CD14-positive monocyte (primary cell): ENCODE measurements around the gene BTBD3. TPM values are rescaled to one million over a fixed set of nuclear protein-coding genes. Genes with fewer than 3 reads are reported as not detected.

ENCODE experiments used
- DNase-seq, 3 donors: peaks; one replicate each; pipeline ENCODE4 v3.0.0-alpha.2; 2011 to 2022
- H2AFZ ChIP-seq: 2 replicates; pipeline ENCODE4 v1.6.0; 2012; ENCODE audit warnings: mild to moderate bottlenecking, low read depth, low read length, inconsistent platforms; ENCODE audit not compliant: insufficient read depth, poor library complexity, severe bottlenecking
- H3K27ac ChIP-seq, 2 donors: 1 replicate in 1 of 2; 2 replicates in 1 of 2; pipeline ENCODE4 v1.5.1; 2012 to 2013; ENCODE audit warnings: low read length in 2 of 2, control low read depth in 1 of 2, inconsistent platforms in 1 of 2, low read depth in 1 of 2, mild to moderate bottlenecking in 1 of 2
- H3K27me3 ChIP-seq, 2 donors: one replicate each; pipeline versions ENCODE4 v1.6.0 to v1.6.1; 2011 to 2013; ENCODE audit warnings: low read length in 2 of 2; ENCODE audit not compliant: control insufficient read depth in 2 of 2, insufficient read depth in 2 of 2
- H3K36me3 ChIP-seq, 2 donors: replicated peaks in 1 of 2; 1 replicate in 1 of 2; 2 replicates in 1 of 2; pipeline versions ENCODE4 v1.5.1 to v1.6.1; 2012 to 2013; ENCODE audit warnings: low read length in 2 of 2, control low read depth in 1 of 2, inconsistent platforms in 1 of 2, mild to moderate bottlenecking in 1 of 2; ENCODE audit not compliant: insufficient read depth in 2 of 2, control insufficient read depth in 1 of 2
- H3K4me1 ChIP-seq, 2 donors: 1 replicate in 1 of 2; 2 replicates in 1 of 2; pipeline versions ENCODE4 v1.5.1 to v1.6.1; 2012 to 2013; ENCODE audit warnings: low read length in 2 of 2, control low read depth in 1 of 2, inconsistent platforms in 1 of 2, mild to moderate bottlenecking in 1 of 2, moderate library complexity in 1 of 2; ENCODE audit not compliant: insufficient read depth in 2 of 2, control insufficient read depth in 1 of 2
- H3K4me2 ChIP-seq: replicated peaks from 2 replicates; pipeline ENCODE3; 2012; ENCODE audit warnings: low read length, moderate library complexity, mild to moderate bottlenecking; ENCODE audit not compliant: poor library complexity, severe bottlenecking; ENCODE audit errors: extremely low read depth
- H3K4me3 ChIP-seq, 3 experiments: fragments of 200-600 bp in 1 of 3; sonication (generic) in 1 of 3; replicated peaks in 1 of 3; 1 replicate in 2 of 3; 2 replicates in 1 of 3; pipeline ENCODE4 v1.5.1; 2011 to 2013; ENCODE audit warnings: low read length in 3 of 3, mild to moderate bottlenecking in 3 of 3, control low read depth in 2 of 3, low read depth in 2 of 3, inconsistent platforms in 1 of 3, moderate library complexity in 1 of 3
- H3K79me2 ChIP-seq: 2 replicates; pipeline ENCODE4 v1.6.0; 2012; ENCODE audit warnings: mild to moderate bottlenecking, control low read depth, inconsistent platforms, low read length, moderate library complexity; ENCODE audit not compliant: insufficient read depth
- H3K9ac ChIP-seq: 2 replicates; pipeline ENCODE4 v1.6.0; 2017; ENCODE audit warnings: low read length, mild to moderate bottlenecking; ENCODE audit not compliant: insufficient read depth, poor library complexity, severe bottlenecking
- H3K9me3 ChIP-seq, 2 donors: replicated peaks in 1 of 2; 1 replicate in 1 of 2; 2 replicates in 1 of 2; pipeline versions ENCODE4 v1.5.1 to v1.6.1; 2012 to 2013; ENCODE audit warnings: low read length in 2 of 2, control low read depth in 1 of 2; ENCODE audit not compliant: control insufficient read depth in 1 of 2, insufficient read depth in 1 of 2
- H4K20me1 ChIP-seq: 2 replicates; pipeline ENCODE4 v1.6.0; 2012; ENCODE audit warnings: mild to moderate bottlenecking, low read length, control low read depth, moderate library complexity; ENCODE audit not compliant: insufficient read depth
- H3K27ac Mint-ChIP-seq, 7 donors: one replicate each; pipeline ENCODE4 v1.8.0; 2020; ENCODE audit warnings: mild to moderate bottlenecking in 7 of 7, mixed read lengths in 7 of 7, moderate library complexity in 6 of 7, inconsistent platforms in 2 of 7
- H3K27me3 Mint-ChIP-seq, 3 donors: one replicate each; pipeline ENCODE4 v1.8.0; 2021 to 2022; ENCODE audit warnings: low read depth in 3 of 3, mild to moderate bottlenecking in 3 of 3, mixed read lengths in 3 of 3, moderate library complexity in 3 of 3, inconsistent platforms in 1 of 3
- H3K36me3 Mint-ChIP-seq, 2 donors: one replicate each; pipeline ENCODE4 v1.8.0; 2020; ENCODE audit warnings: mixed read lengths in 2 of 2, inconsistent platforms in 1 of 2, mild to moderate bottlenecking in 1 of 2
- H3K4me1 Mint-ChIP-seq: one replicate; pipeline ENCODE4 v1.8.0; 2020; ENCODE audit warnings: mild to moderate bottlenecking, mixed read lengths
- H3K4me3 Mint-ChIP-seq, 2 donors: one replicate each; pipeline ENCODE4 v1.8.0; 2020; ENCODE audit warnings: mild to moderate bottlenecking in 2 of 2, mixed read lengths in 2 of 2, moderate library complexity in 1 of 2
- H3K9me3 Mint-ChIP-seq, 7 donors: one replicate each; pipeline ENCODE4 v1.8.0; 2020 to 2022; ENCODE audit warnings: mixed read lengths in 7 of 7, mild to moderate bottlenecking in 6 of 7, moderate library complexity in 6 of 7, inconsistent platforms in 2 of 7
- WGBS: methylation state at CpG from one replicate; pipeline ENCODE4 v1.1.5; 2013; ENCODE audit warnings: missing lambda C conversion rate; ENCODE audit not compliant: insufficient coverage; 5-methylcytosine and 5-hydroxymethylcytosine counted together
- intact Hi-C, 2 donors: fragments of 100-400 bp; cut with micrococcal nuclease; formaldehyde crosslinking; loops; one replicate each; pipeline versions ENCODE4 v1.15.0 to v1.15.1; 2023
- polyA plus RNA-seq, 3 donors: library from polyadenylated mRNA; depleted of rRNA in 1 of 3; unstranded in 2 of 3; stranded (reverse) in 1 of 3; fragments of 300-500 nt in 2 of 3; fragments of >200 nt in 1 of 3; fragmentation: Illumina TruSeq in 2 of 3; gene quantifications; 1 replicate in 2 of 3; 2 replicates in 1 of 3; pipeline ENCODE4 v1.2.3, GENCODE V29; 2012 to 2021
- TF ChIP-seq, protein P1 (sequence below): fragments of 200-600 bp; IDR thresholded peaks from one replicate; pipeline ENCODE4 v1.8.0; 2022; ENCODE audit warnings: antibody characterized with exemption, mild to moderate bottlenecking

Gene BTBD3
- polyA plus RNA-seq, 3 donors = 4.4 to 8.5 (median 5.5) TPM

DNA sequence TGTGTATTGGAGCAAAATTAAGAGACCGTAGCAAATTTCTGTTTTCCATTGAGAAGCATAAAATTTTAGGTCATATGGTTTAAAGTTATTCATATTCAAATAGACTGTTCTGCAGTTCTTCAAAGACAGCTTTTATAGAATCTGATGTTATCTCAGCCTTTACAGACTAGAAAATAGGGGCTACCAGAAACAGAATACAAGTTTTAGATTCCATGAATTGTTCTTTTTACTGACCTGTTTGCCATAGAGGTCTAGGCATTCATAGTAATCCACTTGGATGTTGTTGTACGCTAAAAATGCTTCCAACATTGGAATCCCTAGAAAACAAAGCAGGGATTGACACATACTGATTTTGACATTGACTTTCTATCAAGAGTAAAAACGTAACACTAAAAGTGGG is 47.3 kb upstream of the BTBD3 start:
- Mint-ChIP-seq H3K9me3 (peaks cover 0 to 2% (median 0%) of the 10 kb centered on the region in 7 donors), H3K4me3 (no peak overlapping the region), H3K4me1 (no peaks in the 10 kb centered on the region), H3K27me3 (peaks cover 0 to 1% (median 0%) of the 10 kb centered on the region in 3 donors), H3K36me3 (no peaks in the 10 kb centered on the region), H3K27ac (no peak overlapping the region)
- Histone ChIP-seq H3K36me3 (no peaks in the 10 kb centered on the region), H3K27ac (no peak overlapping the region), H3K4me2 (no peak overlapping the region), H3K27me3 (no peaks in the 10 kb centered on the region), H2AFZ (no peak overlapping the region), H3K9ac (no peak overlapping the region), H3K4me1 (no peaks in the 10 kb centered on the region), H3K79me2 (no peaks in the 10 kb centered on the region), H3K9me3 (no peaks in the 10 kb centered on the region), H4K20me1 (no peaks in the 10 kb centered on the region), H3K4me3 (no peak overlapping the region)
- intact Hi-C loops = no loop called here
- no CpG with 5 or more reads among the region's 3 CpGs for WGBS
- no peak for DNase-seq
- TF ChIP-seq, protein P1, sequence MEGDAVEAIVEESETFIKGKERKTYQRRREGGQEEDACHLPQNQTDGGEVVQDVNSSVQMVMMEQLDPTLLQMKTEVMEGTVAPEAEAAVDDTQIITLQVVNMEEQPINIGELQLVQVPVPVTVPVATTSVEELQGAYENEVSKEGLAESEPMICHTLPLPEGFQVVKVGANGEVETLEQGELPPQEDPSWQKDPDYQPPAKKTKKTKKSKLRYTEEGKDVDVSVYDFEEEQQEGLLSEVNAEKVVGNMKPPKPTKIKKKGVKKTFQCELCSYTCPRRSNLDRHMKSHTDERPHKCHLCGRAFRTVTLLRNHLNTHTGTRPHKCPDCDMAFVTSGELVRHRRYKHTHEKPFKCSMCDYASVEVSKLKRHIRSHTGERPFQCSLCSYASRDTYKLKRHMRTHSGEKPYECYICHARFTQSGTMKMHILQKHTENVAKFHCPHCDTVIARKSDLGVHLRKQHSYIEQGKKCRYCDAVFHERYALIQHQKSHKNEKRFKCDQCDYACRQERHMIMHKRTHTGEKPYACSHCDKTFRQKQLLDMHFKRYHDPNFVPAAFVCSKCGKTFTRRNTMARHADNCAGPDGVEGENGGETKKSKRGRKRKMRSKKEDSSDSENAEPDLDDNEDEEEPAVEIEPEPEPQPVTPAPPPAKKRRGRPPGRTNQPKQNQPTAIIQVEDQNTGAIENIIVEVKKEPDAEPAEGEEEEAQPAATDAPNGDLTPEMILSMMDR = no peak

DNA sequence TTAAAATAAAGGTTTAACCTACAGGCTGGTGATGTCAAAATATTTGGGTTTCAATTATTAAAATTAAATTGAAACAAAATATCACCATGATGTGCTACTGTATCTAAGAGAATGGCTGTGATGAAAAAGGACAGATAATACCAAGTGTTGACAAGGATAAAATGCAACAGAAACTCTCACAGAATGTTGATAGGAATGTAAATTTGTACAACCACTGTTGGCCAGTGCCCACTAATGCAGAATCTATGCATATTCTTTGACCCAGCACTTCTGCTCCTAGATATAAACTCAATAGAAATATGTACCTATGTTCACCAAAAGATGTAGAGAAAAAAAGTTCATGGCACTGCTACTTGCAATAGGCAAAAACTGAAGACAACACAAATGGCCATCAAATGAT is 41.1 kb upstream of the BTBD3 start:
- Mint-ChIP-seq H3K4me3 (no peak overlapping the region), H3K9me3 (peaks cover 0 to 13% (median 5%) of the 10 kb centered on the region in 7 donors), H3K36me3 (no peaks in the 10 kb centered on the region), H3K27ac (no peak overlapping the region), H3K27me3 (no peaks in the 10 kb centered on the region), H3K4me1 (peaks cover 3% of the 10 kb centered on the region)
- no peak for DNase-seq
- Histone ChIP-seq H2AFZ (no peak overlapping the region), H3K27ac (no peak overlapping the region), H3K36me3 (no peaks in the 10 kb centered on the region), H3K4me3 (no peak overlapping the region), H3K9me3 (peaks cover 0 to 3% of the 10 kb centered on the region in 2 donors), H3K4me1 (no peaks in the 10 kb centered on the region), H3K4me2 (no peak overlapping the region), H3K79me2 (no peaks in the 10 kb centered on the region), H4K20me1 (no peaks in the 10 kb centered on the region), H3K27me3 (no peaks in the 10 kb centered on the region), H3K9ac (no peak overlapping the region)
- intact Hi-C loops = no loop called here
- TF ChIP-seq, protein P1 = no peak
